Liver (tissue), 9 donors: Measurements from ENCODE around the gene CDH4. TPM values are rescaled to one million over a fixed set of nuclear protein-coding genes. Genes with fewer than 3 reads are reported as not detected.

Experiments
- DNase-seq: peaks from one replicate; pipeline ENCODE4 v3.0.0-alpha.2; 2017; ENCODE audit warnings: low spot score
- H3K27ac ChIP-seq, 2 donors: one replicate each; pipeline ENCODE4 v1.7.0; 2013; ENCODE audit warnings: inconsistent platforms in 2 of 2, low read length in 2 of 2, control low read depth in 1 of 2, low read depth in 1 of 2, mild to moderate bottlenecking in 1 of 2
- H3K27me3 ChIP-seq, 4 donors: one replicate each; pipeline versions ENCODE4 v1.6.1 to v1.7.0; 2013; ENCODE audit warnings: low read length in 3 of 4, inconsistent platforms in 1 of 4, mild to moderate bottlenecking in 1 of 4, moderate library complexity in 1 of 4; ENCODE audit not compliant: control insufficient read depth in 4 of 4, insufficient read depth in 4 of 4
- H3K36me3 ChIP-seq, 4 donors: one replicate each; pipeline versions ENCODE4 v1.6.1 to v1.7.0; 2013; ENCODE audit warnings: low read length in 3 of 4, mild to moderate bottlenecking in 3 of 4, low read depth in 1 of 4, moderate library complexity in 1 of 4; ENCODE audit not compliant: control insufficient read depth in 4 of 4, insufficient read depth in 3 of 4
- H3K4me1 ChIP-seq, 4 donors: one replicate each; pipeline versions ENCODE4 v1.6.1 to v1.7.0; 2013; ENCODE audit warnings: low read length in 3 of 4, mild to moderate bottlenecking in 3 of 4, moderate library complexity in 1 of 4; ENCODE audit not compliant: control insufficient read depth in 4 of 4, insufficient read depth in 4 of 4
- H3K4me3 ChIP-seq, 3 donors: one replicate each; pipeline versions ENCODE4 v1.6.1 to v1.7.0; 2013; ENCODE audit warnings: low read length in 3 of 3, control low read depth in 1 of 3, low read depth in 1 of 3, mild to moderate bottlenecking in 1 of 3
- H3K9ac ChIP-seq, 2 donors: one replicate each; pipeline ENCODE4 v1.7.0; 2013; ENCODE audit warnings: low read length in 2 of 2, mild to moderate bottlenecking in 2 of 2, moderate library complexity in 2 of 2, control low read depth in 1 of 2, low read depth in 1 of 2
- H3K9me3 ChIP-seq, 4 donors: one replicate each; pipeline versions ENCODE4 v1.6.1 to v1.7.0; 2013; ENCODE audit warnings: low read length in 3 of 4; ENCODE audit not compliant: control insufficient read depth in 4 of 4
- ATF3 ChIP-seq: IDR thresholded peaks from 2 replicates; pipeline ENCODE4 v1.6.1; 2016; ENCODE audit warnings: antibody characterized with exemption
- CTCF ChIP-seq: fragments of 150-350 bp; IDR thresholded peaks from 2 replicates; pipeline ENCODE4 v1.5.1; 2017; ENCODE audit warnings: improper control_type of control experiment, low read depth, low read length; ENCODE audit not compliant: missing input control
- EGR1 ChIP-seq, 2 donors: IDR thresholded peaks; 2 replicates each; pipeline ENCODE4 v1.6.1; 2016 to 2018; ENCODE audit warnings: antibody characterized with exemption in 2 of 2, low read depth in 2 of 2
- FOXA1 ChIP-seq: IDR thresholded peaks from 2 replicates; pipeline ENCODE4 v1.6.1; 2016; ENCODE audit warnings: antibody characterized with exemption
- FOXA2 ChIP-seq: IDR thresholded peaks from 2 replicates; pipeline ENCODE4 v1.6.1; 2016; ENCODE audit warnings: antibody characterized with exemption
- GABPA ChIP-seq, 2 donors: IDR thresholded peaks in 1 of 2; conservative IDR thresholded peaks in 1 of 2; 2 replicates each; pipeline ENCODE4 v1.6.1; 2016; ENCODE audit warnings: antibody characterized with exemption in 2 of 2, mild to moderate bottlenecking in 1 of 2, moderate library complexity in 1 of 2
- HNF4A ChIP-seq, 2 donors: conservative IDR thresholded peaks; 2 replicates each; pipeline ENCODE4 v1.6.1; 2016; ENCODE audit warnings: antibody characterized with exemption in 2 of 2, mild to moderate bottlenecking in 2 of 2
- HNF4G ChIP-seq: IDR thresholded peaks from 2 replicates; pipeline ENCODE4 v1.6.1; 2016; ENCODE audit warnings: antibody characterized with exemption
- JUND ChIP-seq, 2 donors: IDR thresholded peaks; 2 replicates each; pipeline ENCODE4 v1.6.1; 2016; ENCODE audit warnings: antibody characterized with exemption in 2 of 2
- NR2F2 ChIP-seq: IDR thresholded peaks from 2 replicates; pipeline ENCODE4 v1.6.1; 2016; ENCODE audit warnings: antibody characterized with exemption
- RAD21 ChIP-seq, 2 donors: IDR thresholded peaks; 2 replicates each; pipeline ENCODE4 v1.6.1; 2016; ENCODE audit warnings: antibody characterized with exemption in 2 of 2, mild to moderate bottlenecking in 2 of 2
- REST ChIP-seq: IDR thresholded peaks from 2 replicates; pipeline ENCODE4 v1.6.1; 2016; ENCODE audit warnings: antibody characterized with exemption, mild to moderate bottlenecking
- RXRA ChIP-seq, 2 donors: IDR thresholded peaks; 2 replicates each; pipeline ENCODE4 v1.6.1; 2017 to 2018; ENCODE audit warnings: antibody characterized with exemption in 2 of 2, mild to moderate bottlenecking in 1 of 2
- SP1 ChIP-seq: IDR thresholded peaks from 2 replicates; pipeline ENCODE4 v1.6.1; 2018; ENCODE audit warnings: antibody characterized with exemption, mild to moderate bottlenecking
- TAF1 ChIP-seq: conservative IDR thresholded peaks from 2 replicates; pipeline ENCODE4 v1.6.1; 2016; ENCODE audit warnings: antibody characterized with exemption, mild to moderate bottlenecking
- YY1 ChIP-seq: IDR thresholded peaks from 2 replicates; pipeline ENCODE4 v1.6.1; 2016; ENCODE audit warnings: antibody characterized with exemption, mild to moderate bottlenecking
- ZBTB33 ChIP-seq: IDR thresholded peaks from 2 replicates; pipeline ENCODE4 v1.6.1; 2016; ENCODE audit warnings: antibody characterized with exemption
- WGBS: extraction: QIAGEN DNeasy Blood & Tissue Kit; methylation state at CpG from one replicate; pipeline ENCODE4 v1.1.7; 2013; 5-methylcytosine and 5-hydroxymethylcytosine counted together
- polyA plus RNA-seq, 2 donors: library from polyadenylated mRNA; stranded (reverse) in 1 of 2; unstranded in 1 of 2; fragments of 200-250 nt in 1 of 2; fragments of >200 nt in 1 of 2; fragmentation: Nextera tagmentation in 1 of 2; extraction: Ambion mirVana in 1 of 2; gene quantifications; one replicate each; pipeline versions ENCODE4 v1.2.1 to v1.2.3, GENCODE V29; 2013 to 2015
- total RNA-seq, 2 donors: library from RNA; depleted of rRNA; stranded (reverse); fragments of >200 nt; gene quantifications; one replicate each; pipeline ENCODE4 v1.2.3, GENCODE V29; 2014
- TF ChIP-seq, protein P1 (sequence below): IDR thresholded peaks from 2 replicates; pipeline ENCODE4 v1.6.1; 2016; ENCODE audit warnings: antibody characterized with exemption
- donor health status: healthy.
- donor health status: healthy.
- donor health status: healthy.
- donor health status: healthy.
- donor health status: healthy.

Gene CDH4
- total and polyA plus RNA-seq, 4 donors, result 0.03 to 0.25 (median 0.19) TPM; not detected in 1

DNA sequence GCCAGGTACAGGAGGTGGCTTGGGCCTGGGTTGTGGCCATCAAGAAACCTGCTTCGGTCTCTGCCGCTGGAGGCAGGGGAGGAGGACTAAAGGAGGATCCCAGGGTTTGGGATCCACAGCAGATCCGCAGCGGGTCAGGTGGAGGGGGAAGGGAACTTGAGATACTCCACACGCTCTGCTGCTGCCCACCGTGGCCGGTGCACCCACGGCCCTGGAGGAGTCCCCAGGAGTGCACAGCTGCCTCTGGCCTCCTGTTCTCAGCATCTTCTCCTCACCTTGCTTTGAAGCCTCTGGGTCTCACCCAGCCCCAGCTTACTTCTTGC lies 286.8 kb downstream of the CDH4 start:
- Histone ChIP-seq H3K4me3 (no peak overlapping the region), H3K27ac (no peak overlapping the region), H3K9ac (no peak overlapping the region), H3K36me3 (no peaks in the 10 kb centered on the region), H3K27me3 (no peaks in the 10 kb centered on the region), H3K4me1 (no peaks in the 10 kb centered on the region), H3K9me3 (no peaks in the 10 kb centered on the region)
- WGBS, result 87% methylated on average over 8 of the region's 8 CpGs
- no peak for TF ChIP-seq ATF3
- no peak for TF ChIP-seq TAF1
- TF ChIP-seq YY1, result no peak
- no peak for TF ChIP-seq JUND (IDR thresholded peaks at IDR 0.05)
- TF ChIP-seq FOXA2, result no peak
- TF ChIP-seq FOXA1, result no peak
- TF ChIP-seq NR2F2, result no peak
- TF ChIP-seq REST, result no peak
- DNase-seq, result no peak

DNA sequence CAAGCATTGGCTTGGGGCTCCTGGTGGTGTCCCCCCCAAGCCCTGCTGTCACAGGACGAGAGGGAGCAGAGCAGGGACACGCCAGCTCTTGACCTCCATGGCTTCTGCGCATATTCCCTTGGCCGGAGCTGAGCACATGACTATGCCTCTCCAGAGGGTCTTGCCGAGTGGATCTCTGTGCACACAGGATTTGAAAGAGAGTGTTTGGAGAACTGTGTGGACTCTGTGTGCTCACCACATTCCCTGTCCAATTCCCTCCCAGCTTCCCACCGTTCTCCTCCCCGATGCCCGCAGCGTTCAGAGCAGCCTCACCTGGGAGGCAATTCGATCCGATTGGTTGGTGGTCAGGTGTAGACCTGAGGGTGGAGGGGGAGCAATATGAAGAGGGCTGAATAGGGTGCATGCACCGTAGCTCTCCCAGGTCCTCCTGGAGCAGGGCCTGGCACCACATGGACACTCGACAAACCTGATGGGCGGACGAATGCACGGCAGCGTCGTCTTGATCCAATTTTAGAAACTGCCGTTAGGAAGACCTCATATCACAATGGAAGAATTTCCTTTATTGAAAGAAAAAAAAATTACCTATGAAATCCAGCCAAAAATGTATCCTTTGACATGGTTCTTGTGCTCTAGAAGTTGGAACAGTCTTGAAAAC lies 287.8 kb downstream of the CDH4 start:
- TF ChIP-seq EGR1 (IDR thresholded peaks at IDR 0.05; ENCODE audit: low read depth in 2 of 2) (no peak), FOXA2 (no peak), ATF3 (no peak), NR2F2 (no peak), RAD21 (IDR thresholded peaks at IDR 0.05) (no peak), GABPA (IDR thresholded peaks at IDR 0.05 in 1 of 2, conservative IDR thresholded peaks at IDR 0.05 in 1 of 2) (no peak), SP1 (no peak), ZBTB33 (no peak), HNF4G (no peak), JUND (IDR thresholded peaks at IDR 0.05) (no peak), FOXA1 (no peak), REST (no peak), RXRA (IDR thresholded peaks at IDR 0.05) (no peak), YY1 (no peak), TAF1 (no peak), CTCF (no peak), HNF4A (conservative IDR thresholded peaks at IDR 0.05) (no peak)
- TF ChIP-seq, protein P1, sequence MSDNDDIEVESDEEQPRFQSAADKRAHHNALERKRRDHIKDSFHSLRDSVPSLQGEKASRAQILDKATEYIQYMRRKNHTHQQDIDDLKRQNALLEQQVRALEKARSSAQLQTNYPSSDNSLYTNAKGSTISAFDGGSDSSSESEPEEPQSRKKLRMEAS, result no peak
- Histone ChIP-seq H3K36me3 (no peaks in the 10 kb centered on the region), H3K27me3 (no peaks in the 10 kb centered on the region), H3K9ac (no peak overlapping the region), H3K9me3 (no peaks in the 10 kb centered on the region), H3K4me1 (no peaks in the 10 kb centered on the region), H3K4me3 (no peak overlapping the region), H3K27ac (no peak overlapping the region)
- no peak for DNase-seq
- 83% methylated on average over 19 of the region's 19 CpGs for WGBS
